Body of pancreas (tissue), 4 donors: ENCODE results near the gene COL4A6. TPM values are rescaled to one million over a fixed set of nuclear protein-coding genes. Genes with fewer than 3 reads are reported as not detected.

Source experiments
- ATAC-seq: fragments of 150-250 bp; one replicate; pipeline ENCODE4 v1.9.1; 2016
- DNase-seq, 4 donors: peaks; one replicate each; pipeline ENCODE4 v3.0.0-alpha.2; 2019
- H3K27ac ChIP-seq, 4 donors: fragments of 200-600 bp; sonication (generic); 1 replicate in 3 of 4; 2 replicates in 1 of 4; pipeline versions ENCODE4 v1.5.1 to v1.6.1; 2016 to 2019; ENCODE audit warnings: mild to moderate bottlenecking in 1 of 4, mixed read lengths in 1 of 4, moderate library complexity in 1 of 4
- H3K27me3 ChIP-seq, 2 donors: fragments of 200-600 bp; sonication (generic); one replicate each; pipeline ENCODE4 v1.6.0; 2016; ENCODE audit warnings: mild to moderate bottlenecking in 1 of 2
- H3K36me3 ChIP-seq, 2 donors: fragments of 200-600 bp; sonication (generic); replicated peaks in 1 of 2; 2 replicates each; pipeline ENCODE4 v1.5.1; 2016; ENCODE audit warnings: low read depth in 2 of 2; ENCODE audit not compliant: insufficient read depth in 1 of 2
- H3K4me1 ChIP-seq: fragments of 200-600 bp; sonication (generic); one replicate; pipeline ENCODE4 v1.6.0; 2016
- H3K4me3 ChIP-seq, 2 donors: fragments of 200-600 bp; sonication (generic); 1 replicate in 1 of 2; 2 replicates in 1 of 2; pipeline ENCODE4 v1.5.1; 2016 to 2019
- H3K9me3 ChIP-seq, 3 donors: fragments of 200-600 bp; sonication (generic); 1 replicate in 2 of 3; 2 replicates in 1 of 3; pipeline ENCODE4 v1.5.1; 2016
- CTCF ChIP-seq, 7 experiments: fragments of 450-650 bp in 4 of 7; fragments of 200-600 bp in 3 of 7; sonication (generic) in 3 of 7; IDR thresholded peaks; one replicate each; pipeline ENCODE4 v1.5.1; 2016 to 2019; ENCODE audit warnings: antibody characterized with exemption in 7 of 7
- POLR2A ChIP-seq, 3 donors: fragments of 450-650 bp; IDR thresholded peaks; one replicate each; pipeline ENCODE4 v1.6.1; 2016; ENCODE audit warnings: antibody characterized with exemption in 3 of 3, mild to moderate bottlenecking in 2 of 3
- WGBS, 2 donors: methylation state at CpG; one replicate each; pipeline ENCODE4 v1.1.5; 2017; 5-methylcytosine and 5-hydroxymethylcytosine counted together
- intact Hi-C: fragments of 100-400 bp; cut with DNase I; formaldehyde crosslinking; loops from one replicate; pipeline ENCODE4 v1.15.1; 2023
- total RNA-seq, 2 donors: library from RNA; depleted of rRNA; stranded (reverse); fragments of >200 nt; gene quantifications; one replicate each; pipeline ENCODE4 v1.1.0, GENCODE V29; 2016

The COL4A6 gene
- total RNA-seq, 2 donors from 2014 or later, result under 0.01 to 0.52 TPM

- Histone ChIP-seq H3K27me3 (no peaks in the 10 kb centered on the region), H3K36me3 (no peaks in the 10 kb centered on the region), H3K4me1 (peaks cover 5% of the 10 kb centered on the region), H3K4me3 (no peak overlapping the region), H3K9me3 (no peaks in the 10 kb centered on the region), H3K27ac (no peak overlapping the region)
- WGBS, 2 donors, result 98 to 100% methylated on average over 3 of the region's 3 CpGs
- intact Hi-C loops, result no loop called here
- TF ChIP-seq CTCF (IDR thresholded peaks at IDR 0.05), result no peak
- TF ChIP-seq POLR2A (IDR thresholded peaks at IDR 0.05), result no peak
- DNase-seq (no peak), ATAC-seq (no peak)
Observed at GRCh38 chrX:108123591-108124366, 314.4 kb downstream of the COL4A6 start.

GRCh38 chrX:108122748-108123147 lies 315.5 kb downstream of the COL4A6 start:
- Histone ChIP-seq H3K4me3 (no peak overlapping the region), H3K4me1 (peaks cover 5% of the 10 kb centered on the region), H3K9me3 (no peaks in the 10 kb centered on the region), H3K36me3 (no peaks in the 10 kb centered on the region), H3K27ac (no peak overlapping the region), H3K27me3 (no peaks in the 10 kb centered on the region)
- no peak for ATAC-seq
- DNase-seq, result no peak
- WGBS, 2 donors, result 93 to 100% methylated on average over 2 of the region's 2 CpGs
- intact Hi-C loops, result no loop called here
- TF ChIP-seq POLR2A (IDR thresholded peaks at IDR 0.05) (no peak), CTCF (IDR thresholded peaks at IDR 0.05) (no peak)

- TF ChIP-seq CTCF (IDR thresholded peaks at IDR 0.05) (no peak), POLR2A (IDR thresholded peaks at IDR 0.05) (no peak)
- WGBS, 2 donors, result 66 to 82% methylated on average over 3 of the region's 3 CpGs
- Histone ChIP-seq H3K36me3 (no peaks in the 10 kb centered on the region), H3K4me3 (no peak overlapping the region), H3K9me3 (no peaks in the 10 kb centered on the region), H3K27me3 (no peaks in the 10 kb centered on the region), H3K4me1 (peaks cover 5% of the 10 kb centered on the region), H3K27ac (no peak overlapping the region)
- no peak for ATAC-seq
- DNase-seq, result no peak
- intact Hi-C loops, result no loop called here
Observed at GRCh38 chrX:108121291-108121690, 316.9 kb downstream of the COL4A6 start.

- ATAC-seq, result no peak
- H3K36me3 ChIP-seq, result no peaks in the 10 kb centered on the region
- no peak for DNase-seq
- H3K9me3 ChIP-seq, result no peaks in the 10 kb centered on the region
- H3K4me3 ChIP-seq, result no peak overlapping the region
- intact Hi-C loops, result no loop called here
- H3K27me3 ChIP-seq, result no peaks in the 10 kb centered on the region
- TF ChIP-seq POLR2A (IDR thresholded peaks at IDR 0.05) (no peak), CTCF (IDR thresholded peaks at IDR 0.05) (no peak)
- 61 to 66% methylated on average over 3 of the region's 3 CpGs for WGBS, 2 donors
- H3K27ac ChIP-seq, result no peak overlapping the region
- H3K4me1 ChIP-seq, result peaks cover 5% of the 10 kb centered on the region
Observed at GRCh38 chrX:108117988-108118387, 320.2 kb downstream of the COL4A6 start.

GRCh38 chrX:108114541-108114940 lies 323.7 kb downstream of the COL4A6 start:
- no peaks in the 10 kb centered on the region for H3K4me1 ChIP-seq
- DNase-seq, result no peak
- H3K4me3 ChIP-seq, result no peak overlapping the region
- TF ChIP-seq CTCF (IDR thresholded peaks at IDR 0.05) (no peak), POLR2A (IDR thresholded peaks at IDR 0.05) (no peak)
- no peaks in the 10 kb centered on the region for H3K27me3 ChIP-seq
- no peak for ATAC-seq
- no peak overlapping the region for H3K27ac ChIP-seq
- H3K36me3 ChIP-seq, result no peaks in the 10 kb centered on the region
- no peaks in the 10 kb centered on the region for H3K9me3 ChIP-seq
- intact Hi-C loops, result no loop called here
